Osteoblast (primary cell): ENCODE data around the gene POMP. TPM values are rescaled to one million over a fixed set of nuclear protein-coding genes. Genes with fewer than 3 reads are reported as not detected.
A peak's percentile ranks its signal among the peaks of the same experiment; 100 is the strongest.

ENCODE experiments used
- DNase-seq: peaks from one replicate; pipeline ENCODE4 v3.0.0; 2011; ENCODE audit warnings: low spot score, mixed read lengths; ENCODE audit not compliant: insufficient read length; ENCODE audit errors: missing footprints
- H2AFZ ChIP-seq: 2 replicates; pipeline ENCODE4 v1.6.0; 2011; ENCODE audit warnings: mild to moderate bottlenecking, low read length
- H3K27ac ChIP-seq: 2 replicates; pipeline ENCODE4 v1.5.1; 2011; ENCODE audit warnings: mild to moderate bottlenecking, low read depth, low read length, moderate library complexity
- H3K27me3 ChIP-seq: 2 replicates; pipeline ENCODE4 v1.6.0; 2012; ENCODE audit warnings: mild to moderate bottlenecking, control low read depth, inconsistent platforms, low read length, moderate library complexity; ENCODE audit not compliant: insufficient read depth
- H3K36me3 ChIP-seq: 2 replicates; pipeline ENCODE4 v1.5.1; 2011; ENCODE audit warnings: mild to moderate bottlenecking, low read length, control low read depth, moderate library complexity; ENCODE audit not compliant: insufficient read depth
- H3K4me1 ChIP-seq: 2 replicates; pipeline ENCODE4 v1.5.1; 2011; ENCODE audit warnings: mild to moderate bottlenecking, low read length, control low read depth, moderate library complexity; ENCODE audit not compliant: insufficient read depth
- H3K4me2 ChIP-seq: 2 replicates; pipeline ENCODE4 v1.6.0; 2011; ENCODE audit warnings: mild to moderate bottlenecking, low read length; ENCODE audit not compliant: insufficient read depth
- H3K4me3 ChIP-seq: fragments of 200-600 bp; sonication (generic); 3 replicates; pipeline ENCODE4 v1.5.1; 2012; ENCODE audit warnings: mild to moderate bottlenecking, low read length, inconsistent platforms; ENCODE audit not compliant: insufficient read depth
- H3K79me2 ChIP-seq: 2 replicates; pipeline ENCODE4 v1.6.0; 2012; ENCODE audit warnings: mild to moderate bottlenecking, low read length, control low read depth, inconsistent platforms; ENCODE audit not compliant: insufficient read depth
- H3K9me3 ChIP-seq: 2 replicates; pipeline ENCODE4 v1.5.1; 2011; ENCODE audit warnings: low read depth, low read length, control low read depth
- H4K20me1 ChIP-seq: 2 replicates; pipeline ENCODE4 v1.6.0; 2012; ENCODE audit warnings: mild to moderate bottlenecking, low read length, control low read depth; ENCODE audit not compliant: insufficient read depth
- total RNA-seq: library from RNA; depleted of rRNA; stranded (reverse); fragments of >200 nt; gene quantifications from 2 replicates; pipeline ENCODE4 v1.2.3, GENCODE V29; 2012
- TF ChIP-seq, protein P1 (sequence below): IDR thresholded peaks from 2 replicates; pipeline ENCODE4 v1.5.1; 2011; ENCODE audit warnings: mild to moderate bottlenecking, low read depth, low read length, moderate library complexity; ENCODE audit errors: extremely low read depth

Gene POMP
- total RNA-seq, 1 donor = 73.1 TPM

DNA sequence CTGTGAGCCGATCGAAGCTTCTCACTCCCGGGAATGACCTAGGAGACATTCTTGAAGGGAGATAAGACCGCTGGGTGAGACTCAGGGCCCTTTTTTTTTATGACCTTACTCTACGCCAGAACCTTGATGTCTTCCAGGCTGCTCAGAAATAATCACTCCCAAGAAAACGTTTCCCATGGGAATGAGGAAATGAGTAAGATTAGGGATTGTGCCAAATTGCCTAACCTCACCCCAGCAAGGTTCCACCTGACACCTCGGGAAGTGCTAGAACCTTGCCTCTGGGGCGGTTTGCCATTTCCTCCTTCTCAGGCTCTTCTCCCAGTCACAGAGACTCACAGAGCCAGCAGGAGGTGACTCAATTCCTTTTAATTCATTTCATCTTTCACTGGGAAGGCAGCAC lies 57.6 kb downstream of the POMP start:
- Histone ChIP-seq H3K79me2 (no peaks in the 10 kb centered on the region), H3K27ac (peak overlapping the region; percentile 61), H3K27me3 (no peaks in the 10 kb centered on the region), H3K36me3 (no peaks in the 10 kb centered on the region), H3K4me1 (peaks cover 32% of the 10 kb centered on the region), H3K4me3 (peak overlapping the region; percentile 36), H4K20me1 (no peaks in the 10 kb centered on the region), H3K9me3 (no peaks in the 10 kb centered on the region), H3K4me2 (peak overlapping the region; percentile 71), H2AFZ (peak overlapping the region; percentile 65)
- TF ChIP-seq, protein P1, sequence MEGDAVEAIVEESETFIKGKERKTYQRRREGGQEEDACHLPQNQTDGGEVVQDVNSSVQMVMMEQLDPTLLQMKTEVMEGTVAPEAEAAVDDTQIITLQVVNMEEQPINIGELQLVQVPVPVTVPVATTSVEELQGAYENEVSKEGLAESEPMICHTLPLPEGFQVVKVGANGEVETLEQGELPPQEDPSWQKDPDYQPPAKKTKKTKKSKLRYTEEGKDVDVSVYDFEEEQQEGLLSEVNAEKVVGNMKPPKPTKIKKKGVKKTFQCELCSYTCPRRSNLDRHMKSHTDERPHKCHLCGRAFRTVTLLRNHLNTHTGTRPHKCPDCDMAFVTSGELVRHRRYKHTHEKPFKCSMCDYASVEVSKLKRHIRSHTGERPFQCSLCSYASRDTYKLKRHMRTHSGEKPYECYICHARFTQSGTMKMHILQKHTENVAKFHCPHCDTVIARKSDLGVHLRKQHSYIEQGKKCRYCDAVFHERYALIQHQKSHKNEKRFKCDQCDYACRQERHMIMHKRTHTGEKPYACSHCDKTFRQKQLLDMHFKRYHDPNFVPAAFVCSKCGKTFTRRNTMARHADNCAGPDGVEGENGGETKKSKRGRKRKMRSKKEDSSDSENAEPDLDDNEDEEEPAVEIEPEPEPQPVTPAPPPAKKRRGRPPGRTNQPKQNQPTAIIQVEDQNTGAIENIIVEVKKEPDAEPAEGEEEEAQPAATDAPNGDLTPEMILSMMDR = no peak
- peak; percentile 67 for DNase-seq

DNA sequence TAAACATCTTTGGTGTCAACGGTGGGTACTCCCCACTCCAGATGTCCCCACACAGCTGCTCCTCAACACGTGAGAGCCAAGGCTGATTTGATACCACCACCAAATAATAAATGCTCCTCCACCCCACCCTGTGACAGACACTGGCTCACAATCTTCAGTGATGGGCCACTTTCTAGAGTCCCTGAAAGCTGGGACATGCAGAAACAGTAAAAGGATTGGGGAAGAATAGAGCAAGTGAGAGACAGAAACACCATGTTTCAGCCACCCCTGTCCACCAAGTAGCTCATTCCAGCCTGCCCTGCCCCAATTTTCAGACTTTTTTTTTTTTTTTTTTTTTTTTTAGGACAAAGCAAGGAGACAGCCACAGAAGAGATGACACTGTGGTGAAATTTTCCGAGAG lies 58.2 kb downstream of the POMP start:
- H3K4me2 ChIP-seq = peak overlapping the region; percentile 71
- no peak overlapping the region for H3K4me3 ChIP-seq
- H3K27me3 ChIP-seq = no peaks in the 10 kb centered on the region
- no peak overlapping the region for H2AFZ ChIP-seq
- H4K20me1 ChIP-seq = no peaks in the 10 kb centered on the region
- H3K4me1 ChIP-seq = peaks cover 32% of the 10 kb centered on the region
- H3K79me2 ChIP-seq = no peaks in the 10 kb centered on the region
- H3K36me3 ChIP-seq = no peaks in the 10 kb centered on the region
- no peak for DNase-seq
- H3K9me3 ChIP-seq = no peaks in the 10 kb centered on the region
- TF ChIP-seq, protein P1 = no peak
- peak overlapping the region; percentile 61 for H3K27ac ChIP-seq

DNA sequence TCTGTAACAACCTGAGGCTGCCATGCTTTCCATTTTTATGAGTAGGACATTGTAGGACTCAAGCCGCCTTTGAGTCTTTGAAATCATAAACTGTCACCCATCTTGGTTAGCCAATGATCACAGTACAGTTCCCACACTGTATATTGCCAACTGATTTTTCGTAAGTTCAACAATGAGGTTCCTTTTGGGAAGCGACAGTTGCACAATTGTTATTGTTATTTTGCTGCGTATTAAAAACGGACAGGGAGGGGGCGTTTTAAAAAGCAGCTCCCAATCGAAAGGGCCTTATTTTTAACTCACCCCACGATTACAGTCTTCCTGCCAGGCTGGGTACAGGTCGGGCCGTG lies 59.2 kb downstream of the POMP start:
- no peaks in the 10 kb centered on the region for H3K36me3 ChIP-seq
- H4K20me1 ChIP-seq = no peaks in the 10 kb centered on the region
- peak overlapping the region; percentile 89 for H3K4me3 ChIP-seq
- peak overlapping the region; percentile 95 for H3K27ac ChIP-seq
- peaks cover 32% of the 10 kb centered on the region for H3K4me1 ChIP-seq
- no peaks in the 10 kb centered on the region for H3K79me2 ChIP-seq
- H3K27me3 ChIP-seq = no peaks in the 10 kb centered on the region
- DNase-seq = no peak
- H2AFZ ChIP-seq = peak overlapping the region; percentile 94
- peak overlapping the region; percentile 92 for H3K4me2 ChIP-seq
- TF ChIP-seq, protein P1 = no peak
- no peaks in the 10 kb centered on the region for H3K9me3 ChIP-seq

DNA sequence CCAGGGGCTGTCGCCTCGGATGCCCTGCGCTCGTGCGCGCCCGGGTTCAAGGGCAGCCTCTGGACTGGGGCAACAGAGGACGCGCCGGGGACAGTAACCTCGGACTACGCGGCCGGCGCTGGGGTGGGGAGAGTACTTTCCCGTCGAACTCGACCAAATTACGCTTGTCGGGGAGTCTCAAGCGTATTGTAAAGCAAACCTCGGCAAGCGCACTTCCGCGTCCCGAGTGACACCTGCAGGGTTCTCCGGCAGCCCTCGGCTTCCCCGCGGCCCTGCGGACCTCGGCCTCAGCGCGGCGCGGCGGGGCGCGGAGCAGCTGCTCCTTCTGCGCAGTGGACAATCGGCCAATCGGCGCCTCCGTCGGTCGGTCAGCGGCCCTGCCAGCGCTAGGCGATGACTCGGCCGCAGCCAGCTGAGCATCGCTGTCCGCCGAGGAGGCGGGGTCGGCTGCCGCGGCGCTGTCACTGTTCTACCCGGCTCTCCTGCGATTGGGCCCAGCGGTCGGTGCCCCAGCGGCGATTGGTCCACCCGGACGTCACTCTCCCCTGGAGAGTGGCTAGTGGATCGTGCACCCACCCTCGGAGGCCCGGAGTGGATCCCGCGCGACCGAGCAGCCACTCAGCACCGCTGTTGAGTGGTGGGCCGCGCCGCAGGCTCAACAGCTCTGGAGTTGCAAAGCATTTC lies 59.8 kb downstream of the POMP start, which contains the start of gene SLC46A3:
Gene SLC46A3, minus strand, starts transcription at position 428 of the 684 bp plus-strand sequence. CDS start 972 bp downstream, outside the sequence.
- no peaks in the 10 kb centered on the region for H4K20me1 ChIP-seq
- no peaks in the 10 kb centered on the region for H3K27me3 ChIP-seq
- H3K27ac ChIP-seq = peak within 1 kb of the TSS; percentile 95
- peaks cover 32% of the 10 kb centered on the region for H3K4me1 ChIP-seq
- peak; percentile 98 for DNase-seq
- H2AFZ ChIP-seq = peak within 1 kb of the TSS; percentile 94
- TF ChIP-seq, protein P1 = no peak
- H3K4me2 ChIP-seq = peak within 1 kb of the TSS; percentile 92
- H3K4me3 ChIP-seq = peak within 1 kb of the TSS; percentile 89
- H3K79me2 ChIP-seq = no peaks in the 10 kb centered on the region
- H3K36me3 ChIP-seq = no peaks in the 10 kb centered on the region
- H3K9me3 ChIP-seq = no peaks in the 10 kb centered on the region
